DMS79 (cell line): ENCODE data around the gene CCPG1.

Experiments used
- DNase-seq: peaks from one replicate; lab custom pipeline; 2025; lab: John Stamatoyannopoulos, UW

Gene CCPG1

DNA sequence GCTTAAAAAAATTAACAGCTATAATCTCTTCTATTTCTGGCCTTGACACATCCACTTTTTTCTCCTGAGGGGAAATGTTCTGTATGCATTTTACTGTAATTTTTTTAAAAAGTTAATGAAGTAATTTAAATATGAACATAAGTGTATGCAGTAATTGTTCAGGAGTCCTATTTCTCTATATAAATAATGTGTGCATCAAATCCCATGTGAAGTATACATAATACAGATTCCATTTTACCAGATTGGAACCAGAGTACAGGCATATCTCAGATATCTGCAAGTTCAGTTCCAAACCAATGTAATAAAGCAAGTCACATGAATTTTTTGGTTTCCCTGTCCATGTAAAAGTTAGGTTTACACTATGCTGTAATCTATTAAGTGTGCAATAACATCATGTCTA, 26.6 kb downstream of the CCPG1 start:
- no peak for DNase-seq

DNA sequence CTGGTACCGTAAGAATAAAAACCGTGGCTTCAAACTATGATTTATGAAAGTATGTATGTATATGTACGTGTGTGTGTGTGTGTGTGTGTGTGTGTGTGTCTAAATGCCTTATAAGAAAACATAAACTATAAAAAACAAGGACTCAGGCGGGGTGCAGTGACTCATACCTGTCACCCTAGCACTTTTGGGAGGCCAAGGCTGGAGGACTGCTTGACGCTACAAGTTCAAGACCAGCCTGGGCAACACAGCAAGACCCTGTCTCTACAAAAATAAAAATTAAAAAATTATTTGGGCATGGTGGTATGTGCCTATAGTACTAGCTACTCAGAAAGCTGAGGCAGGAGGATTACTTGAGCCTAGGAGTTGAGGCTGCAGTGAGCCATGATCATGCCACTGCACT, 29.1 kb downstream of the CCPG1 start:
- DNase-seq, result no peak

DNA sequence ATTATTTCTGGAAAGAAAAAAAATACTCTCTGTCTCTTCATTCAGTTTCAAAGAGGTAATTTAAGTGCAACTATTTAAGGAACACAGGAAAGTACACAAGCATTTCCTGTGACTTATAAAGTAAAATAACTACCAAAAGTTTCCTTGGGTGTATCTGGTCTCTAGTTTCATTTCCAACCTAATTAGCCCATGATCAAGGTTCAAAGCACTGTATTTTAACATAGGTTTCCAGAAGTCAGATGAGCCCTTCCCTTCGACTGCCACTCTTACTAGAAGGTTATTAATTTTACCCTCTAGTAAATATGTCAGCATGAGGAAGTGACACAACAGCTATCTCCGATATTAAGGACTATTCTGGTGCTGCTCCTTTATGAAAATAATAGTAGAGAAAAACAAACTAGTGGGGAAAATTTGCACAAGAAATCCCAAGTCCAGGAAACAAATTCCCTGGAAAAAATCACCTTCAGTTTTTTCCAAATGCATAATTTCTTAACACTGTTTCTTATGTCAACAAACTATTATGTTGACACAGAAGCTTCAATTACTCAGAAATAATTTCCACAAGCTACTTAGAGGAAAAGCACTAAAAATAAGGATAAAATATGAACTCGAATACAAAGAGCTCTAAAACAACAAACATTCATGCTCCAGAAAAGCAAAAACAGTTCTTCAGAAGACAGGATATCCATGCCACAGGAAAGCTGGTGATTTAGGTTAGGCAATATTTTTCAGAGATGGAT, 35.3 kb downstream of the CCPG1 start:
- DNase-seq, result no peak

DNA sequence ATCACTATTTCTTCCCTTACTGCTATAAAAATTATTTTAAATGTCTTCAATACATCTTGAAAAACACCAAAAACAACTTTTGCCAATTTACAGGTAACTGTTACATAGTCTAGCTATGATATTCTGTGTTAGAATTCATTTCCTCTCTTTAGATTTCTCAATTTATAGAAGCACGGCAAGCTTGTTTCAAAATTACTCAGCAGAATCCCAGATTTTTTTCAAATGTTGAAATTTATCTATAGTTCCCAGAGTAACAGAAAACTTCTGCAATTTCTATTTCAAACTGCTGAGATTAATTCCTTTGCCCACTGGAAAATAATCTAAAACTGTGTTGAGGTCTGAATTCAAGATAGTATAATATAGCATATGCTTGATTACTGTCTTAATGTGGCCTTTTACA, 41.2 kb downstream of the CCPG1 start:
- DNase-seq, result no peak

DNA sequence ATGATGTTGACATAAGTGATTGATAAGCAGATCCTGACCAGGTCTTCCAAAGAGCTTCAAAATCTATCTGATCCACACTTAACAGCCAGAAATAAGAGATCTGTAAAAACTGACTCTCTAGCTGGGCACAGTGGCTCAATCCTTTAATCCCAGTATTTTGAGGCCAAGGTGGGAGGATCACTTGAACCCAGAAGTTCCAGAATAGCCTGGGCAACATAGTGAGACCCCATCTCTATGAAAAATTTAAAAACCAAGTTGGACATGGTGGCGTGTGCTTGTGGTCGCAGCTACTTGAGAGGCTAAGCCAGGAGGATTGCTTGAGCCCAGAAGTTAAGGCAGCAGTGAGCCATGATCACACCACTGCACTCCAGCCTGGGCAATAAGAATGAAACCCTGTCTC, 45.5 kb downstream of the CCPG1 start:
- DNase-seq, result no peak

DNA sequence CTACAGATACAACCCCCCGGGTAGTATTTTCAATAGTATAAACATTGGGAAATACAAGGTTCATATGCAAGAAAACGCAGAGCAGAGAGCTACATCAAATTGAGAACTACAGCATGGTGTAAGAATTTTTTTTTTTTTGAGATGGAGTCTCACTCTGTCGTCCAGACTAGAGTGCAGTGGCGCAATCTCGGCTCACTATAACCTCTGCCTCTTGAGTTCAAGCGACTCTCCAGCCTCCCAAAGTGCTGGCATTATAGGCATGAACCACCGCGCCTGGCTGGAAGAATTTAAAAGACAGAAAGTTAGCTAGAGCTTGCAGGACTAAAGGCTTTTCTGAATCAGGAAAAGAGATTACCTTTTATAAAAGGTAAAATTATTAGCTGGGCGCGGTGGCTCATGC, 47.1 kb downstream of the CCPG1 start:
- no peak for DNase-seq

DNA sequence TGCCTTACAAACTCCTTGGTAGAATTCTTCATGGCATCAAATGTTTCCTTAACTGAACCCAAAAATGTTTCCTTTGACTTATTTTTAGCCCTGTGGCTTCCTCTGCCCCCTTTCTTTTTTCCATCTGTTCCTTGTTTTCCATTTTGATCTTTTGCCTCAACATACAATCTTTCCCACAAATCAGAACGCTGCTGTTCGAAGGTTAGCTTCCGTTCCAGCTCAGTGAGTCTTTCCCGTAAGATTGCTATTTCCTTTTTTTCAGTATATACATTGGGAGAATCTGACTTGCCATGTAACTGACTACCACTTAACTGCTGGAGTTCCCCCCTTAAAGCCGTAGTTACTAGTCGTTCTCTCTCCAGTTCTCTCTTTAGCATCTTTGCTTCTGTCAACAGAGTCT, 47.9 kb downstream of the CCPG1 start:
- DNase-seq, result no peak

DNA sequence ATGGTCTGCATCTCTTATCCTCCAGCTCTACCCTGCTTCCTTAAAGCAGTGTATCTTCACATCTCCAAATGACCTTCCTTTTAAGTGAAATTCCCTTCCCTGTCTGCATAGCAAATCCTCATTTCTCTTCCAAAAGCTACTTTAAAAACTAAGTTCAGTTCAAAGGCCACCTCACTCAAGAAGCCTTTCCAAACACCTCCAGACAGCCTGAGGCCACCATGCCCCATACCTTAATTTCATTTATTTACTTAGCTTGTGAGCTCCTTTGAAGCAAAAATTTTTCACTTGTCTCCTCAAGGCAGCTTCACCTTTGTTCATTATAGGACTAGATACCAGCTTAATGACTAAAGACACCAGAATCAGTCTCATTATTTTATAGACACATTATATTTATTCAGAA, 49.7 kb downstream of the CCPG1 start:
- no peak for DNase-seq

DNA sequence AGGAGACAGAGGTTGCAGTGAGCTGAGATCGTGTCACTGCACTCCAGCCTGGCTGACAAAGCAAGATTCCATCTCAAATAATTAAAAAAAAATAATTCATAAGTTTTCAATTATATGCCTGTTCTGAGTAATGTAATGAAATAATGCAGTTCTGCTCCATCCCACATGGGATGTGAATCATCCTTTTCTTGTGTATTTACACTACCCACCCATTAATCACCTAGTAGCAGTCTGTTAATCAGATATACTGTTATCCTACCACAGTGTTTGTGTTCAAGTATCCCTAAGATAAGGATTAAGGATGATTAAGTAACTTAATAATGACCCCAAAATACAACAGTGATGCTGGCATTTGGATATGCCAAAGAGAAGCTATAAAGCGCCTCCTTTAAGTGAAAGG, 50.4 kb downstream of the CCPG1 start:
- DNase-seq, result no peak

DNA sequence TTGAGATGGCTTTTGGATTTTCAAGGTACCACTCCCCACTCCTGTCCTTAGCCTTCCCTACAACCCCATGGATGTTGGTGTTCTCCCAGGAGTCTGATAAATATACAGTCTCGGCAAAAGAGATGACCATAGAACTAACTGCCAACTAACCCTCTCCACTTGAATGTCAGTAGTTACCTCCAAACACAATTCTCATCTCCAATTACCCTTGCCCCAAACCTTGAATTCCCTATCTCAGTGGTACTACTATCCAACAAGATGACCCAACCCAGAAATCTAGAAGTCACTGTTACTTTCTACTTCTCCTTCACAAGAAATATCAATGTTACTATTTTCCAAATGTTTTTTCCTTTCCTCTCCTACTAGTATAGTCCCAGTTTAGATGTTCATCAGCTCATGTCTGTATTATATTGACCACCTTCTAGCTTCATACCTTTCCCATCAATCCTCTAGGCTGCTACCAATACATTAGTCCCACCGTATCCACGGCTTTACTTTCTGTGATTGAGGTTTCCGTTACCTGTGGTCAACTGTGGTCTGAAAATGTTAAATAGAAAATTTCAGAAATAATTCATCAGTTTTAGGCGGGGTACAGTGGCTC, 51.1 kb downstream of the CCPG1 start:
- DNase-seq, result no peak

DNA sequence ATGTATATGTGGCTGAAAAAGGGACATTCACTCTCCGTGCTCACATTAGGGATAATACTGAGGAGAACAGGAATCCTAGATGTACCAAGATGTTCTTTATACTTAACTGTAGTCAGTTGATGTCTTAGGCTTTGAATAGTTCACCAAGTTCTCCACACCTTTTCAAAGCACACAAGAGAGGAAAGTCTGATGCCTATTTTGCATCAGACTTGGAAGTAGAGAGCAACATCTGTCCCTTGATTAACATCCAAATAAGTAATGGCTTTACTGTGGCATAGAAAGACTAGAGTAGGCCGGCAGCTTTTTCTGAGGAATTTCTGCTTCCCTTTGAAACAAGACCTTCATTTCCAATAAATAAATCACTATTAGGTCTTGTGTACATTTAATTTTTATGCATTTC, 55.1 kb downstream of the CCPG1 start:
- no peak for DNase-seq

DNA sequence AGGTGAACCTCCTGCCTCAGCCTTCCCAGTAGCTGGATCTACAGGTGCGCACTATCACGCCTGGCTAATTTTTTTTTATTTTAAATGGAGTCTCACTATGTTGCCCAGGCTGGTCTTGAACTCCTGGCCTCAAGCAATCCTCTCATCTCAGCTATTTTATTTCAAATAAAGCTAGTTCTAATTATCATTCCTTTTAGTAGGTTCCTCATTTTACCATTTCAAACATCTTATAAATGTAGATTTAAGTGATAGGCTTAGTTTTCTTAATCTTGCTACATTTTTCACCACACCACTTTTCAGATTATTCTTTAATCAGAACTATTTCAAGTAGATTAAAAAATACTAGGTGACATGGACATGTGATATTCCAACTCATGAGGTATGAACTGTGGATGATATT, 58.9 kb downstream of the CCPG1 start:
- DNase-seq, result no peak

DNA sequence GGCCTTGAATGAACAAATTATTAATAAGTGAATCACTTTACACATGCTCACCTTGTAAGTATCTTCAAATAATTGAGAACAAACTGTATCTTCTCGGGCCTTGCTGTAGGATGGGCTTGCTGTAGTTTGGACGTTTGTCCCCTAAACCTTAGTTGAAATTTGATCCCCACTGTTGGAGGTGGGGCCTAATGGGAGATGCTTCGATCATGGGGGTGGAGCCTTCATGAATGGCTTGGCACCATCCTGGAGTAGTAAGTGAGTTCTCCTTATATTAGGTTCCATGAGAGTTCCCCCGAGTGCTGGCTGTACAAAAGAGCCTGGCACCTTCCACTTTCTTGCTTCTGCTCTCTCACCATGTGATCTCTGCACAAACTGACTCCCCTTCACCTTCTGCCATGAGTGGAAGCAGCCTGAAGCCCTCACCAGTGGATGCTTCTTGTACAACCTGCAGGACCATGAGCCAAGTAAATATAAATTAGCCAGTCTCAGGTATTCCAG, 59.8 kb downstream of the CCPG1 start:
- no peak for DNase-seq

DNA sequence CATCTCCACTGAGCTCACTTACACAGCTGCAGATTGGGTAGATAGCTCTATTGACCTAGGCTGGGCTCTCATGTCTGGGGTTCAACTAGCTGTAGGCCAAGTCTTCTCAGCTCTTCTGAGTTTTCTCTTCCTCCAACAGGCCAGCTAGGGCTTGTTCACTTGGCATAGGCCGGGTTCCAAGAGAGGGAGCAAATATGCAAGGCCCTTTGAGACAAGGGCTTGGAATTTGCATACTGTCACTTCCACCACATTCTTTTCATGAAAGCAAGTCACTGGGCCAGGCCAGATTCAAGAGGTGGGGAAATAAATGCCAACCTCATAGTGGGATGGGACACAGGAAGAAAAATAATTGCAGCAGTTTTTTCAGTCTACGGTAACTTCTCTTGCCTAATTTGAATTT, 64.0 kb downstream of the CCPG1 start:
- no peak for DNase-seq

DNA sequence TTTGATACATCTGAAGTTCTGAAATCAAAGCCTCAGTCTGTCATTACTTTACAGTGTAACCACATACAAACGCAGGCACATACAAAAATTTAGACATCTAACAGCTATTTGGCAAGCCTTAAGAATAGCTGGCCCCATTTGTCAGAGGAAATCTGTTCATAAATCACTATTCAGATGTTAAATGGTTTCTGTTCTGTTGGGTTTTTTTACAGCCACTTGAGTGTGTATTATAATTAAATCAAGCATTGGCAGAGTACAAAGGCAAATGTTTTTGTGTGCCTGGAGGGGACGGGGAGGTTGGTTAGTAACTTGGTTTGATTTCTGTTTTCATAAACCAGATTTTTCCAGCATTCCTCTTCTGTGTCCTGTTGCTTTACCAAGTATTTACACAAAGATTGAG, 65.0 kb downstream of the CCPG1 start:
- peak; percentile 31 for DNase-seq

DNA sequence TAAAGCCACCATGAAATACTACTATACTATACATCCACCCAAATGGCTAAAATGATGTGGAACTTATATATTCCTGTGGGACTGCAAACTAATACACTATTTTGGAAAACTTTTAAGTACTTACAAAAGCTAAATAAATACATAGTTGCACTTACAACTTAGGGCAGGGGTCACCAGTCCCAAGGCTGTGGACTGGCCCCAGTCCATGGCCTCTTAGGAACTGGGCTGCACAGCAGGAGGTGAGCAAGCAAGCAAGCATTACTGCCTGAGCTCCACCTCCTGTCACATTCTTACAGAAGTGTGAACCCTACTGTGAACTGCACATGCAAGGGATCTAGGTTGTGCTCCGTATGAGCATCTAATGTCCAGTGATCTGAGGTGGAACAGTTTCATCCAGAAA, 71.0 kb downstream of the CCPG1 start:
- no peak for DNase-seq

DNA sequence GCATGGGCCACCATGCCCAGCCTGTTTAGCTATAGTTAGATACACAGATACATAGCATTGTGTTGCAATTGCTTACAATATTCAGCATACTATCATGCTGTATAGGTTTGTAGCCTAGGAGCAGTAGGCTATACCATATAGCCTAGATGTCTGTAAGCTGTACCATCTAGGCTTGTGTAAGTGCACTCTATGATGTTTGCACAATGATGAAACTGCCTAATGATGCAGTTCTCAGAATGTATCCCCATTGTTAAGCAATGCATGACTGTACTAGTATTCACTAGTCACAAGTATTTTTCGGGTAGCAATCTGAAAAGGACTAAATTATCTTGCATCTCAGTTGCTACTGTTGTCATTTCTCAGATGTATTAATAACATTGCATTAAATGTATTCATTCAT, 73.2 kb downstream of the CCPG1 start:
- DNase-seq, result no peak

DNA sequence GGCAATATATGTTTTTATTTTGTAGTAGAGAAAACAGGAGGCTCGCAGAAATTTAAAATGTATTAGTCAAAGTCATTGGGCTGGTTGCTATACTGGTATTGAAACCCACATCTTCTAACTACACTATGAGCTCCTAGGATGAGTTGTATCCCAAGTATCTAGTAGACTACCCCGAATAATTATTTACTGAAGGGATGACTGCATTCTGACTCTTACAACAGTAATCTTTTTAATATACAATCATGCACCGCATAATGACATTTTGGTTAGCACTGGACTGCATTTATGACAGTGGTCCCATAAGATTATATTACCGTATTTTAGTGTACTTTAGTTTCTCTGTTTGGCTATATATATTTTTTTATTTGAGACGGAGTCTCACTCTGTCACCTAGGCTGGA, 73.8 kb downstream of the CCPG1 start:
- no peak for DNase-seq

DNA sequence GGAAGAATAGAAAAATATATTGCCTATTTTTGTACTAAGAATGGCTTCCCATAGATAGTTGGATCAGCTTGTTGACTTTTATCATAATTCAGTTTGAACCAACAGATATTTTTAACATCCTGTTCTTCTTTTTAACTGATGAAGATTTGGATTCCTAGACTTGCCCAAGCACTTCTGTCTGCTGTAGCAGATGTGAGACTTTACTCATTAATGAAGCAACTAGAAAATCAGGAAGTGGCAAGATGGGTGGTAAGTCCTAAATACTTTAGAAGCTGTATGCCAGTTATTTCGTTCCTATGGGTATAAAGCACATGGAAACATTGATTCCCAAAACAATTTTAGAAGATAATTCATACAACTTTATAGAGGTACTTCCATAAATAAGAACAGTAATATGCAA, 80.8 kb downstream of the CCPG1 start:
- no peak for DNase-seq

DNA sequence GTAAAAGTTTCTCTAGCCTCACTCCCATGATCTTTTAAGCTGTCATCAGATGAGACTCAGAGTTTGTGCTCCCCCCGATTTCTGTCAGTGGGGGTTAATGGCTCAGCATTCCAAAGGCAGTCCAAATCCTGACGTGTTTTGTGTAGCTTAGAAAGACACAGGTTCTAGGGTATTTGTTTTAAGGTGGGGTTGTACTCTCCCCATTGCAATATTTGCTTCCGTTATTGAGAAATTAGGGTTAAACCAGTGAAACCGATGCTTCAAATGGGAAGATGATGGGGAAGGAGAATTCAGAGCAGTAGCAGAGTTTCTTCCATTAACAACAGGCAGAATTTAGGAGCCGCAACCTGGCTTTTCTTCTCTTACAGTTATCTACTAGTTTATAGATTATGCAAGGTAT, 85.7 kb downstream of the CCPG1 start:
- no peak for DNase-seq

DNA sequence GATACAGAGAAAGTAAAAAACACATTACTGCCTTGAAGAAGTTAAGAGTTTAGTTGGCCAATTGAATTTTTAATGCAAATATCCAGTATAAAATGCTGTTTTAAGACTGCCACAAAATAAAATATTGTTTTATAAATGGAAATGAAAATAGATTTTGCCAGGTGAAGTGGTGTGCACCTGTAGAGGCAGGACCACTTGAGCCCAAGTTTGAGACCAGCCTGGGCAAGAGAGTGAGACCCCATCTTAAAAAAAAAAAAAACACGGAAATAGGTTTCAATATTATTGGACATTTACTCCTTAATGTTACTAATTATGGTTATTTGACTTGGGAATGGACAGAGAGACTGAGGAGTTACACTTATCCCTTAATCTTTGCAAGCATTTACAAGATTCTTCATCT, 87.2 kb downstream of the CCPG1 start:
- DNase-seq, result no peak

DNA sequence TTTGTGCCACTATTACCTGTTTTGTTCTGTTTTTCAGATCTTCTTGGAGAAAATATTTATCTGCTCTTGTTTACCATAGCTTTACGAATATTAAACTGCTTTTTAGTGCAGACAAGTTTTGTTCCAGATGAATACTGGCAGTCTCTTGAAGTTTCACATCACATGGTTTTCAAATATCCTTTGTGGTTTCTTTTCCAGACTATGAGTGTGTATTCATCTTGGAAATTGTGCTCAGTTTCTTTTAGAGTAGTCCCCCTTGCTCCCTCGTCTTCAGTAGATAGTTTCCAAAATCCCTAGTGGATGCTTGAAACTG, 88.0 kb downstream of the CCPG1 start:
- DNase-seq, result no peak

DNA sequence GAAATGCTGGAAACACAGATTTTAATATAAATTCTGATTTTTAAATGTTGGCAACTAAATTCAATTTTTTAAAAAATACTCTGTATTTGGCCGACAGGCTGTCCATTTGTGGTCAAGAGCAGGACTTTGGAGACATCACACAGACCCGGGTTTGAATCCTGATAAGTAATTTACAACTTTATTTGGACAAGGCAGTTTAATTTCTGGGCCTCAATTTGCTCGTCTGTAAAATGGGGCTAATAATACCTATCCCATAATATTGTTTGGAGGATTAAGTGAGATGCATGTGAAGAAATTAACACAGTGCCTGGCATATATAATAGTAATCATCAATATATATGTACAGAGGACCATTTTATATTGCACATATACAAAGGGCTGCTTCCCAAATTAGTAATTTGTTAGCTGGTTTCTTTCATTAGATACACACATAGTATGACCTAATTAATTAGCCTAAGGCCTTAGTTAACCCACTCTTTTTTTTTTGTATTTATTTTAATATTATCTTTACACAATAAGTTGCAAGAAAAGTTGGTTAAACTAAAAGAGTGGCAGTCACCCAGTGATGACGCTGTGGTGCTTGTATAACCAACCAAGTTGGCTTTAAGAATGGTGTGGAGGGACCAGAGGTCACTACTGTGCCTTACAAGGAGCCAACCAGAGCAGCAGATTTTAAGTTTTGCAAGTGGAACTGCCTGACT, 88.5 kb downstream of the CCPG1 start:
- DNase-seq, result no peak
